Mesenchymal stem cell (in vitro differentiated cells and primary cell): Measurements from ENCODE around the gene RIPPLY1.

Source experiments
- DNase-seq: peaks from one replicate; pipeline ENCODE4 v3.0.0-alpha.2; 2013
- H2AFZ ChIP-seq: one replicate; pipeline ENCODE4 v1.6.1; 2013; ENCODE audit warnings: low read depth, mild to moderate bottlenecking, control low read depth, inconsistent platforms, low read length, moderate library complexity
- H2AK5ac ChIP-seq: 2 replicates; pipeline ENCODE4 v1.6.1; 2013; ENCODE audit warnings: low read length, moderate library complexity, mild to moderate bottlenecking, inconsistent platforms; ENCODE audit not compliant: severe bottlenecking
- H2BK120ac ChIP-seq: one replicate; pipeline ENCODE4 v1.6.1; 2013; ENCODE audit warnings: low read depth, mild to moderate bottlenecking, inconsistent platforms, low read length, moderate library complexity
- H2BK12ac ChIP-seq, 2 experiments: one replicate each; pipeline ENCODE4 v1.6.1; 2013; ENCODE audit warnings: inconsistent platforms in 2 of 2, low read length in 2 of 2, mild to moderate bottlenecking in 2 of 2, moderate library complexity in 2 of 2, control low read depth in 1 of 2
- H2BK15ac ChIP-seq: one replicate; pipeline ENCODE4 v1.6.1; 2013; ENCODE audit warnings: mild to moderate bottlenecking, low read depth, inconsistent platforms; ENCODE audit not compliant: poor library complexity, severe bottlenecking
- H2BK5ac ChIP-seq: 2 replicates; pipeline ENCODE4 v1.6.1; 2013; ENCODE audit warnings: low read depth, mild to moderate bottlenecking, low read length, control low read depth, inconsistent platforms; ENCODE audit not compliant: poor library complexity, severe bottlenecking
- H3K14ac ChIP-seq, 2 experiments: one replicate each; pipeline ENCODE4 v1.6.1; 2013; ENCODE audit warnings: inconsistent platforms in 2 of 2, low read length in 2 of 2, control low read depth in 1 of 2, mild to moderate bottlenecking in 1 of 2, moderate library complexity in 1 of 2
- H3K18ac ChIP-seq, 2 experiments: one replicate each; pipeline ENCODE4 v1.6.1; 2013; ENCODE audit warnings: inconsistent platforms in 2 of 2, low read length in 2 of 2, control low read depth in 1 of 2, low read depth in 1 of 2, mild to moderate bottlenecking in 1 of 2
- H3K23ac ChIP-seq, 2 experiments: one replicate each; pipeline ENCODE4 v1.6.1; 2013; ENCODE audit warnings: inconsistent platforms in 2 of 2, low read length in 2 of 2, mild to moderate bottlenecking in 2 of 2, moderate library complexity in 2 of 2, control low read depth in 1 of 2
- H3K27ac ChIP-seq: 2 replicates; pipeline ENCODE4 v1.5.1; 2013; ENCODE audit warnings: mild to moderate bottlenecking, moderate library complexity, low read length, control low read depth, inconsistent platforms; ENCODE audit not compliant: poor library complexity, severe bottlenecking
- H3K27me3 ChIP-seq, 2 experiments: 2 replicates each; pipeline versions ENCODE4 v1.6.1 to v1.7.0; 2013; ENCODE audit warnings: low read length in 2 of 2, mild to moderate bottlenecking in 2 of 2, moderate library complexity in 2 of 2, control low read depth in 1 of 2, inconsistent platforms in 1 of 2; ENCODE audit not compliant: control insufficient read depth in 1 of 2, insufficient read depth in 1 of 2
- H3K36me3 ChIP-seq, 2 experiments: 2 replicates each; pipeline versions ENCODE4 v1.6.1 to v1.7.0; 2013; ENCODE audit warnings: low read length in 2 of 2, control low read depth in 1 of 2, inconsistent platforms in 1 of 2, low read depth in 1 of 2, mild to moderate bottlenecking in 1 of 2; ENCODE audit not compliant: insufficient read depth in 2 of 2, control insufficient read depth in 1 of 2
- H3K4ac ChIP-seq, 2 experiments: one replicate each; pipeline ENCODE4 v1.6.1; 2013; ENCODE audit warnings: inconsistent platforms in 2 of 2, low read length in 2 of 2, mild to moderate bottlenecking in 2 of 2, moderate library complexity in 2 of 2, control low read depth in 1 of 2, low read depth in 1 of 2
- H3K4me1 ChIP-seq: 2 replicates; pipeline ENCODE4 v1.6.1; 2013; ENCODE audit warnings: low read depth, low read length, control low read depth; ENCODE audit not compliant: control insufficient read depth, insufficient read depth
- H3K4me2 ChIP-seq: 2 replicates; pipeline ENCODE4 v1.6.1; 2013; ENCODE audit warnings: low read length, mild to moderate bottlenecking, inconsistent platforms; ENCODE audit not compliant: poor library complexity, severe bottlenecking
- H3K4me3 ChIP-seq, 2 experiments: 2 replicates each; pipeline versions ENCODE4 v1.5.1 to v1.7.0; 2013; ENCODE audit warnings: low read length in 2 of 2, mild to moderate bottlenecking in 2 of 2, control low read depth in 1 of 2, low read depth in 1 of 2; ENCODE audit not compliant: insufficient read depth in 1 of 2
- H3K79me1 ChIP-seq: replicated peaks from 2 replicates; pipeline ENCODE4 v1.6.1; 2013; ENCODE audit warnings: mild to moderate bottlenecking, control low read depth, low read length, inconsistent platforms; ENCODE audit not compliant: poor library complexity, severe bottlenecking
- H3K9ac ChIP-seq: 2 replicates; pipeline ENCODE4 v1.7.0; 2013; ENCODE audit warnings: mild to moderate bottlenecking, low read length, moderate library complexity
- H3K9me3 ChIP-seq: 2 replicates; pipeline ENCODE4 v1.7.0; 2013; ENCODE audit warnings: mild to moderate bottlenecking, low read length; ENCODE audit not compliant: control insufficient read depth
- H4K8ac ChIP-seq: one replicate; pipeline ENCODE4 v1.6.1; 2013; ENCODE audit warnings: inconsistent platforms, mild to moderate bottlenecking, low read length, moderate library complexity
- H4K91ac ChIP-seq: one replicate; pipeline ENCODE4 v1.6.1; 2013; ENCODE audit warnings: mild to moderate bottlenecking, low read length, inconsistent platforms
- WGBS: methylation state at CpG from one replicate; pipeline ENCODE4 v1.1.7; 2013; ENCODE audit warnings: mixed read lengths; 5-methylcytosine and 5-hydroxymethylcytosine counted together

Gene RIPPLY1

GRCh38 chrX:106919932-106920452, 16.9 kb upstream of the RIPPLY1 start, which contains the start of gene CLDN2:
TSS of gene CLDN2 (plus strand) at chrX:106920402. CDS start at chrX:106928229, 7,827 bp downstream.
- no peak within 1 kb of the TSS for H3K14ac ChIP-seq
- H2BK12ac ChIP-seq = no peak within 1 kb of the TSS
- no peaks in the 10 kb centered on the region for H3K36me3 ChIP-seq
- no peak within 1 kb of the TSS for H2BK120ac ChIP-seq
- H3K4me2 ChIP-seq = no peak within 1 kb of the TSS
- H3K27me3 ChIP-seq = peaks cover 0 to 50% of the 10 kb centered on the region in 2 experiments
- DNase-seq = no peak
- H3K4me1 ChIP-seq = peaks cover 12% of the 10 kb centered on the region
- no peak within 1 kb of the TSS for H3K4ac ChIP-seq
- no peak within 1 kb of the TSS for H4K8ac ChIP-seq
- H3K18ac ChIP-seq = no peak within 1 kb of the TSS
- no peak within 1 kb of the TSS for H2AFZ ChIP-seq
- H3K23ac ChIP-seq = no peak within 1 kb of the TSS
- no peak within 1 kb of the TSS for H2BK15ac ChIP-seq
- H2BK5ac ChIP-seq = no peak within 1 kb of the TSS
- 9% methylated on average over 2 of the region's 2 CpGs for WGBS
- no peak within 1 kb of the TSS for H3K9ac ChIP-seq
- no peaks in the 10 kb centered on the region for H3K9me3 ChIP-seq
- no peak within 1 kb of the TSS for H4K91ac ChIP-seq
- H3K27ac ChIP-seq = no peak within 1 kb of the TSS
- H2AK5ac ChIP-seq = no peak within 1 kb of the TSS
- no peaks in the 10 kb centered on the region for H3K79me1 ChIP-seq
- no peak within 1 kb of the TSS for H3K4me3 ChIP-seq

DNA sequence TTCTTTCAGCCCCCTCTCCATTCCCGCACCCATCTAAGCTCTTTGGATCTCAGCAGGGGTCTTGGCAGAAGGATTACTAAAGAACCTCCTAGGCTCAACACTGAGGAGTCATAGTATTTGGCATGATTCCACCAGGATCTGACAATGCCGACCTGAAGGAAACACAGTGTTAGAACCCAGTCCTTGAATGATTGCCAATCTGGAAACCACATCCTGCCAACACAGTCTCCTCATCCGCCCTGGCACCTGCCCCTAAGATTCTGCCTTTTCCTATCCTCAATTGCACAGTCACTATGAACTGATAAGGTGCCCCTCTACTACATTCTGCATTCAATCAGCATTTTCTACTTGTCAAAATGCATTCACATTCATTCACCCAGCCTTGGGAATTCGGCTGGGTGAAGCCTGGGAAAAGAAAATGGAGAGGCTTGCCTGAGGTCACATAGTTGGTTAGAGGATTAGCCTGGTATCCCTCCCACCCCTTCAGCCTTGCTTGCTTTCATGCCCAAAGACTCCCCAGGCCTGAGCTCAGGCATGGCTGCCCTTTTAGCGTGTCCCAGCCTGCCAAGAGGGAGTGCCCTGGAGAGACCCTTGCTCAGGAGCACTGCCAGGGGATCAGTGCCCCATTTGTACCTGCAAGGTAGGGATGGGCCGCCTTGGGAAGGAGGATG, 14.8 kb upstream of the RIPPLY1 start:
- Histone ChIP-seq H3K14ac (no peak overlapping the region), H3K23ac (no peak overlapping the region), H2AFZ (no peak overlapping the region), H3K4me2 (no peak overlapping the region), H3K9me3 (no peaks in the 10 kb centered on the region), H2BK120ac (no peak overlapping the region), H3K4me1 (peaks cover 13% of the 10 kb centered on the region), H4K91ac (no peak overlapping the region), H2BK12ac (no peak overlapping the region), H3K27me3 (peaks cover 0 to 52% of the 10 kb centered on the region in 2 experiments), H3K9ac (no peak overlapping the region), H3K79me1 (no peaks in the 10 kb centered on the region), H3K4ac (no peak overlapping the region), H4K8ac (no peak overlapping the region), H3K27ac (peak overlapping the region; percentile 50), H2BK5ac (no peak overlapping the region), H3K18ac (no peak overlapping the region), H2BK15ac (no peak overlapping the region), H2AK5ac (peak overlapping the region; percentile 53), H3K4me3 (no peak overlapping the region), H3K36me3 (no peaks in the 10 kb centered on the region)
- DNase-seq = peak; percentile 20
- 54% methylated on average over 6 of the region's 6 CpGs for WGBS

- Histone ChIP-seq H3K23ac (no peak overlapping the region), H3K27me3 (peaks cover 0 to 48% of the 10 kb centered on the region in 2 experiments), H3K9me3 (no peaks in the 10 kb centered on the region), H3K4ac (no peak overlapping the region), H3K36me3 (no peaks in the 10 kb centered on the region), H3K79me1 (no peaks in the 10 kb centered on the region), H2BK120ac (no peak overlapping the region), H2BK12ac (no peak overlapping the region), H2AK5ac (no peak overlapping the region), H4K8ac (no peak overlapping the region), H2AFZ (no peak overlapping the region), H3K18ac (no peak overlapping the region), H3K4me2 (no peak overlapping the region), H3K27ac (no peak overlapping the region), H2BK5ac (no peak overlapping the region), H4K91ac (no peak overlapping the region), H2BK15ac (no peak overlapping the region), H3K9ac (no peak overlapping the region), H3K4me3 (no peak overlapping the region), H3K14ac (no peak overlapping the region), H3K4me1 (peaks cover 3% of the 10 kb centered on the region)
- WGBS = 100% methylated on average over 1 of the region's 2 CpGs
- DNase-seq = peak; percentile 34
These were observed 9.7 kb upstream of the RIPPLY1 start for GRCh38 chrX:106912864-106913263.

- Histone ChIP-seq H3K4me3 (no peak overlapping the region), H2BK12ac (no peak overlapping the region), H2BK120ac (no peak overlapping the region), H3K36me3 (no peaks in the 10 kb centered on the region), H3K23ac (no peak overlapping the region), H3K9ac (no peak overlapping the region), H2BK15ac (no peak overlapping the region), H3K4ac (no peak overlapping the region), H3K9me3 (no peaks in the 10 kb centered on the region), H2AFZ (no peak overlapping the region), H2BK5ac (no peak overlapping the region), H3K4me2 (no peak overlapping the region), H3K27ac (peak overlapping the region; percentile 35), H4K8ac (no peak overlapping the region), H3K4me1 (peaks cover 17% of the 10 kb centered on the region), H3K18ac (no peak overlapping the region), H3K79me1 (no peaks in the 10 kb centered on the region), H3K14ac (no peak overlapping the region), H4K91ac (no peak overlapping the region), H3K27me3 (peaks cover 0 to 72% of the 10 kb centered on the region in 2 experiments), H2AK5ac (no peak overlapping the region)
- no peak for DNase-seq
- WGBS = 67% methylated on average over 6 of the region's 6 CpGs
These were observed 3.2 kb upstream of the RIPPLY1 start for GRCh38 chrX:106906361-106906760.
